NK-92 treated with Interleukin-12 subunit alpha and Interleukin-12 subunit beta, amount 100 ng/mL, for 24 hours (cell line): ENCODE results near the gene ATP2C1.
"Not testable (repeated sequence)": the region's sequence is repeated elsewhere in the genome, so short reads cannot be mapped to it uniquely, and the experiment has no call there.

ENCODE experiments used
- DNase-seq: peaks from one replicate; lab custom pipeline; 2025; lab: John Stamatoyannopoulos, UW

The ATP2C1 gene, protein sequence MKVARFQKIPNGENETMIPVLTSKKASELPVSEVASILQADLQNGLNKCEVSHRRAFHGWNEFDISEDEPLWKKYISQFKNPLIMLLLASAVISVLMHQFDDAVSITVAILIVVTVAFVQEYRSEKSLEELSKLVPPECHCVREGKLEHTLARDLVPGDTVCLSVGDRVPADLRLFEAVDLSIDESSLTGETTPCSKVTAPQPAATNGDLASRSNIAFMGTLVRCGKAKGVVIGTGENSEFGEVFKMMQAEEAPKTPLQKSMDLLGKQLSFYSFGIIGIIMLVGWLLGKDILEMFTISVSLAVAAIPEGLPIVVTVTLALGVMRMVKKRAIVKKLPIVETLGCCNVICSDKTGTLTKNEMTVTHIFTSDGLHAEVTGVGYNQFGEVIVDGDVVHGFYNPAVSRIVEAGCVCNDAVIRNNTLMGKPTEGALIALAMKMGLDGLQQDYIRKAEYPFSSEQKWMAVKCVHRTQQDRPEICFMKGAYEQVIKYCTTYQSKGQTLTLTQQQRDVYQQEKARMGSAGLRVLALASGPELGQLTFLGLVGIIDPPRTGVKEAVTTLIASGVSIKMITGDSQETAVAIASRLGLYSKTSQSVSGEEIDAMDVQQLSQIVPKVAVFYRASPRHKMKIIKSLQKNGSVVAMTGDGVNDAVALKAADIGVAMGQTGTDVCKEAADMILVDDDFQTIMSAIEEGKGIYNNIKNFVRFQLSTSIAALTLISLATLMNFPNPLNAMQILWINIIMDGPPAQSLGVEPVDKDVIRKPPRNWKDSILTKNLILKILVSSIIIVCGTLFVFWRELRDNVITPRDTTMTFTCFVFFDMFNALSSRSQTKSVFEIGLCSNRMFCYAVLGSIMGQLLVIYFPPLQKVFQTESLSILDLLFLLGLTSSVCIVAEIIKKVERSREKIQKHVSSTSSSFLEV

GRCh38 chr3:130893376-130894129, at the start of gene ATP2C1:
ATP2C1 (plus strand) TSS chr3:130894084; CDS start chr3:130894770, 686 bp downstream.
- DNase-seq, result peak; percentile 93

DNA sequence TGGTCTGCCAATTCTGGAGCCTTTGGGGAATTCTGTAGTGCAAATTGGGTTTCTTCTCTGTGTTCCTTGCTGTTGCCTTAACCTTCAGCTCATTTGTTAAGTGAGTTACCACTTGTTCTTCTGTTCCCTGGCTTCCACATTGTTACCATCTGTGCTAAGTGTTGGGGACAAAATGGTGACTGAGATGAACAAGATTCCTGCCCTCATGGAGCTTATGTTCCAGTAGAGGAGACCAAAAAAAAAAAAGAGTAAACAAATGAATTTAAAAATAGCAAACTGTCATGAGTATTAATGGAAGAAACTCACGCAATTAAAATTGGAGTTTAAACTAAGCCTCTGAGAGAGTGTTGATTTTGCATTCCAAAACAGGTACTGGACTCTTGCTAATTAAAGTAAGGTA, 49.4 kb upstream of the ATP2C1 start:
- no peak for DNase-seq

GRCh38 chr3:130846181-130846580, 47.7 kb upstream of the ATP2C1 start:
- DNase-seq, result no peak

DNA sequence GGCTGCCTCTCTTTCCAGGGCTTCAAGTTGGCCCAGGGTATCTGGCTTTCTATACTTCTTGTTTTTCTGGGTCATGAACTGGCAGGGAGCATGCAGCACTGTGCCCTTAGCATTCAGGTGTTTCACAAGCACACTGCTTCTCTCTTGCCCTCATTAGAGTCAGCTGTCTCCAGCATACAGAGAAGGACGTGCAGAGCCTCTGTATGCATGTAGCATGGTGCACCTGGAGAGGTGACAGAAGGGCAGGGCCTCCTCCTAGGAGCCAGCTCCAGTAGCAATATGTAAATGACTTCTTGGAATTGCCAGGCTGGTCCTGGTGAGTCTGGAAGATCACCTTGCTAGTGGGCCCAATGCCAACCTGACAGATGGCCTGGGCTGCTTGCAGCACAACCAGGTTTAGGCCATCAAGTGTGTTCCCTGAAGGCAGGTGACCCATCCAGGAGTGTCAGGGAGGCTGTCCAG, 44.8 kb upstream of the ATP2C1 start:
- DNase-seq, result peak; percentile 8

GRCh38 chr3:130850044-130850797, 43.7 kb upstream of the ATP2C1 start:
- DNase-seq, result no peak

- no peak for DNase-seq
Measured at GRCh38 chr3:130850843-130851242, 43.0 kb upstream of the ATP2C1 start.

DNA sequence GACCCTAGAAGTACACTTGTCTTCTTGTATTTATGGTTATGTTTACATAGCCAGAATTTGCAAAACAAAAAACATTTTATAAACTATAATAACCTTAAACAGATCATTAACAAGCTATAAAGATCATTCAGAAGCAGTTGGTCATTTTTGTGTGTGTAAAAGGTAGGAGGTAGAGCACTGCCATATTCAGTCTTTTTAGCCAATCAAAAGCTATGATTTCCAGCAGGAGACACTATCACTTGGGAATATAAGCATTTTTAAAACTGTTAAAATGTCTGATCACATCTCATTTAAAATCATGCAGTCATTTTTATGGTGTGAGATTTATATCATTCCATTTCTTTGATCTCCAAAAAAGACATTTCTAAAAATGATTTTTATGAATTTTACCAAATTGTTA, 42.6 kb upstream of the ATP2C1 start:
- no peak for DNase-seq

DNA sequence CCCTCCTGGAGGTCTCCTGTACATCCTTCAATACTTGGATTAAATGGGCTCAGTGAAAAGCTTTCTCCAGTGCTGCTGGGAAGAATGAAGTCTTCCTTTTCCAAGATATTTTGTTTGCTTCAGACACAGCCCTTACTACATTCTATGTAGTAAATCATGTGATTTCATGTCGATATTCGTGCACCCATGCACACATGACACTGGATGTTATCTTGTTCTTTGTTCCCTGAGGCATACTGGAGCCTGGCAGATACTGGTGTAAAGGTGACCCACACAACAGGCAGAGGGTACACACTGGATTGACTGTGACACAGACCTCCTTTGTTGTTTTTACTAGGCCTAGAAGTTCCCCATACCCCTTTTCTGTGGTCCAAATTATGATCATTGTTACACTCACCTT, 40.3 kb upstream of the ATP2C1 start:
- no peak for DNase-seq

GRCh38 chr3:130854208-130854864, 39.5 kb upstream of the ATP2C1 start:
- DNase-seq, result no peak

- DNase-seq, result no peak
Measured at GRCh38 chr3:130857336-130858026, 36.4 kb upstream of the ATP2C1 start.

DNA sequence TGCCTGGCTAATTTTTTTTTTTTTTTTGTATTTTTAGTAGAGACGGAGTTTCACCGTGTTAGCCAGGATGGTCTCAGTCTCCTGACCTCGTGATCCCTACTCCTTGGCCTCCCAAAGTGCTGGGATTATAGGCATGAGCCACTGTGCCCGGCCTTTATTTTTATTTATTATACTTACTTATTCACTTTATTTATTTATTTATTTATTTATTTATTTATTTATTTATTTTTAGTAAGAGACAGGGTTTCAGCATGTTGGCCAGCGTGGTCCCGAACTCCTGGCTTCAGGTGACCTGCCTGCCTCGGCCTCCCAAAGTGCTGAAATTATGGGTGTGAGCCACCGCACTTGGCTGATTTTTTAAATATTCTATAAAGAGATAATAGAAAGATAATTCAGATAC, 31.8 kb upstream of the ATP2C1 start:
- not testable (repeated sequence) for DNase-seq

- no peak for DNase-seq
Measured at GRCh38 chr3:130865489-130865888, 28.4 kb upstream of the ATP2C1 start.

- no peak for DNase-seq
Measured at GRCh38 chr3:130866327-130866726, 27.6 kb upstream of the ATP2C1 start.

DNA sequence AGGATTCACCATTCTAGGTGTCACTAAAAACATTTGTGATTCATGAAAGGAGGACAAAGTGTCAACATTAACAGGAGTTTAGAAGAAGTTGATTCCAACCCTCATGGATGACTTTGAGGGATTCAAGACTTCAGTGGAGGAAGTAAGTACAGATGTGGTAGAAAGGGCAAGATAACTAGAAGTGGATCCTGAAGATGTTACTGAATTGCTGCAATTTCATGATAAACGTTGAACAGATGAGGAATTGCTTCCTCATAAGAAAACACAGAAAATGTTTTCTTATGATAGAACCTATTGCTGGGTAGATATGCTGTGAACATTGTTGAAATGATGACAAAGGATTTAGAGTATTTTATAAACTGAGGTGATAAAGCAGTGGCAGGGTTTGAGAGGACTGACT, 23.5 kb upstream of the ATP2C1 start:
- no peak for DNase-seq

GRCh38 chr3:130876594-130876993, 17.3 kb upstream of the ATP2C1 start:
- no peak for DNase-seq

GRCh38 chr3:130878464-130878863, 15.4 kb upstream of the ATP2C1 start:
- no peak for DNase-seq

GRCh38 chr3:130889416-130889946, 4.4 kb upstream of the ATP2C1 start:
- DNase-seq, result no peak

GRCh38 chr3:130892759-130893375, 1.0 kb upstream of the ATP2C1 start:
- DNase-seq, result peak; percentile 46
